H9 (cell line): ENCODE results near the gene NANOG. TPM values are rescaled to one million over a fixed set of nuclear protein-coding genes. Genes with fewer than 3 reads are reported as not detected.

Source experiments
- DNase-seq: peaks from one replicate; pipeline ENCODE4 v3.0.0-alpha.2; 2017
- H2AFZ ChIP-seq: one replicate; pipeline ENCODE4 v1.6.1; 2013; ENCODE audit warnings: mild to moderate bottlenecking, low read length, control low read depth, moderate library complexity
- H2AK5ac ChIP-seq: 2 replicates; pipeline ENCODE4 v1.6.1; 2013; ENCODE audit warnings: low read length, control low read depth, mixed read lengths; ENCODE audit not compliant: insufficient read length
- H2BK120ac ChIP-seq: one replicate; pipeline ENCODE4 v1.6.1; 2013; ENCODE audit warnings: low read depth, mild to moderate bottlenecking, low read length, control low read depth, inconsistent platforms; ENCODE audit not compliant: poor library complexity, severe bottlenecking
- H2BK12ac ChIP-seq: 2 replicates; pipeline ENCODE4 v1.6.1; 2013; ENCODE audit warnings: low read length, control low read depth, mixed read lengths, low read depth; ENCODE audit not compliant: insufficient read length
- H2BK15ac ChIP-seq: 2 replicates; pipeline ENCODE4 v1.6.1; 2013; ENCODE audit warnings: low read depth, low read length, control low read depth
- H2BK20ac ChIP-seq: one replicate; pipeline ENCODE4 v1.6.1; 2013; ENCODE audit warnings: low read depth, mild to moderate bottlenecking, low read length, control low read depth, inconsistent platforms; ENCODE audit not compliant: poor library complexity, severe bottlenecking
- H2BK5ac ChIP-seq: 2 replicates; pipeline ENCODE4 v1.6.1; 2013; ENCODE audit warnings: low read length, control low read depth, mixed read lengths; ENCODE audit not compliant: insufficient read length
- H3K14ac ChIP-seq: 2 replicates; pipeline ENCODE4 v1.6.1; 2013; ENCODE audit warnings: low read length, control low read depth; ENCODE audit not compliant: insufficient read depth
- H3K18ac ChIP-seq: 2 replicates; pipeline ENCODE4 v1.6.1; 2013; ENCODE audit warnings: low read depth, mild to moderate bottlenecking, mixed read lengths, low read length, control low read depth; ENCODE audit not compliant: insufficient read length
- H3K23ac ChIP-seq: 2 replicates; pipeline ENCODE4 v1.6.1; 2013; ENCODE audit warnings: low read length, control low read depth, mixed read lengths, low read depth; ENCODE audit not compliant: insufficient read length
- H3K23me2 ChIP-seq: 2 replicates; pipeline ENCODE4 v1.6.1; 2013; ENCODE audit warnings: low read depth, mild to moderate bottlenecking, mixed read lengths, low read length, control low read depth; ENCODE audit not compliant: insufficient read length, poor library complexity, severe bottlenecking
- H3K27ac ChIP-seq: 2 replicates; pipeline ENCODE4 v1.5.1; 2013; ENCODE audit warnings: low read length, control low read depth, mixed read lengths, low read depth; ENCODE audit not compliant: insufficient read length
- H3K27me3 ChIP-seq: 2 replicates; pipeline ENCODE4 v1.6.1; 2013; ENCODE audit warnings: low read length, control low read depth, inconsistent platforms; ENCODE audit not compliant: insufficient read depth
- H3K4ac ChIP-seq: 2 replicates; pipeline ENCODE4 v1.6.1; 2013; ENCODE audit warnings: low read depth, mild to moderate bottlenecking, control low read depth, inconsistent platforms, low read length, moderate library complexity
- H3K4me1 ChIP-seq: 2 replicates; pipeline ENCODE4 v1.6.1; 2013; ENCODE audit warnings: low read length, control low read depth, inconsistent platforms; ENCODE audit not compliant: insufficient read depth
- H3K4me2 ChIP-seq: 2 replicates; pipeline ENCODE4 v1.6.1; 2013; ENCODE audit warnings: low read length, control low read depth, mixed read lengths; ENCODE audit not compliant: insufficient read length, insufficient read depth
- H3K56ac ChIP-seq: 2 replicates; pipeline ENCODE4 v1.6.1; 2013; ENCODE audit warnings: low read depth, mild to moderate bottlenecking, mixed read lengths, low read length, control low read depth; ENCODE audit not compliant: insufficient read length
- H3K79me1 ChIP-seq: 2 replicates; pipeline ENCODE4 v1.6.1; 2013; ENCODE audit warnings: low read depth, mild to moderate bottlenecking, moderate library complexity, low read length, control low read depth, inconsistent platforms; ENCODE audit not compliant: insufficient read depth, poor library complexity, severe bottlenecking
- H3K79me2 ChIP-seq: 2 replicates; pipeline ENCODE4 v1.6.1; 2013; ENCODE audit warnings: low read length, control low read depth, inconsistent platforms; ENCODE audit not compliant: insufficient read depth
- H3K9ac ChIP-seq: 2 replicates; pipeline ENCODE4 v1.6.1; 2013; ENCODE audit warnings: low read length, control low read depth, mixed read lengths; ENCODE audit not compliant: insufficient read length; ENCODE audit errors: extremely low read depth
- H3K9me3 ChIP-seq: one replicate; pipeline ENCODE4 v1.6.1; 2013; ENCODE audit warnings: low read depth, low read length, inconsistent platforms; ENCODE audit not compliant: control insufficient read depth
- H3T11ph ChIP-seq: one replicate; pipeline ENCODE4 v1.6.1; 2013; ENCODE audit warnings: mild to moderate bottlenecking, low read length, control low read depth, inconsistent platforms
- H4K20me1 ChIP-seq: one replicate; pipeline ENCODE4 v1.6.1; 2013; ENCODE audit not compliant: control insufficient read depth, insufficient read length, insufficient read depth
- H4K5ac ChIP-seq: 2 replicates; pipeline ENCODE4 v1.6.1; 2013; ENCODE audit warnings: low read depth, mild to moderate bottlenecking, mixed read lengths, low read length, control low read depth; ENCODE audit not compliant: insufficient read length
- H4K8ac ChIP-seq: replicated peaks from 2 replicates; pipeline ENCODE4 v1.6.1; 2013; ENCODE audit warnings: low read length, control low read depth, mixed read lengths, low read depth; ENCODE audit not compliant: insufficient read length
- H4K91ac ChIP-seq: 2 replicates; pipeline ENCODE4 v1.6.1; 2013; ENCODE audit warnings: low read depth, mild to moderate bottlenecking, moderate library complexity, mixed read lengths, low read length, control low read depth; ENCODE audit not compliant: insufficient read length
- H3K27ac Mint-ChIP-seq, 3 experiments: 2 replicates in 2 of 3; 3 replicates in 1 of 3; pipeline ENCODE4 v1.8.0; 2020 to 2021; ENCODE audit warnings: mixed read lengths in 3 of 3, mild to moderate bottlenecking in 1 of 3, moderate library complexity in 1 of 3
- H3K27me3 Mint-ChIP-seq: 2 replicates; pipeline ENCODE4 v1.8.0; 2021; ENCODE audit warnings: low read depth, mild to moderate bottlenecking, moderate library complexity, mixed read lengths
- H3K36me3 Mint-ChIP-seq, 3 experiments: 2 replicates in 2 of 3; 3 replicates in 1 of 3; pipeline ENCODE4 v1.8.0; 2020 to 2021; ENCODE audit warnings: low read depth in 3 of 3, mixed read lengths in 3 of 3; ENCODE audit not compliant: insufficient read depth in 1 of 3
- H3K4me1 Mint-ChIP-seq, 2 experiments: 2 replicates each; pipeline ENCODE4 v1.8.0; 2020; ENCODE audit warnings: mixed read lengths in 2 of 2
- H3K4me3 Mint-ChIP-seq, 2 experiments: 2 replicates in 1 of 2; 3 replicates in 1 of 2; pipeline ENCODE4 v1.8.0; 2020 to 2021; ENCODE audit warnings: mild to moderate bottlenecking in 2 of 2, mixed read lengths in 2 of 2, moderate library complexity in 1 of 2
- H3K9me3 Mint-ChIP-seq, 2 experiments: 2 replicates in 1 of 2; 3 replicates in 1 of 2; pipeline ENCODE4 v1.8.0; 2020; ENCODE audit warnings: mild to moderate bottlenecking in 2 of 2, mixed read lengths in 2 of 2, moderate library complexity in 1 of 2
- CTCF ChIP-seq: fragments of 200-600 bp; sonication (generic); conservative IDR thresholded peaks from 3 replicates; pipeline ENCODE4 v1.8.0; 2021; ENCODE audit warnings: antibody characterized with exemption, mild to moderate bottlenecking
- WGBS: extraction: QIAGEN DNeasy Blood & Tissue Kit; methylation state at CpG from one replicate; pipeline ENCODE4 v1.1.7; 2013; ENCODE audit warnings: missing lambda C conversion rate, low lambda C conversion rate, mixed read lengths; ENCODE audit not compliant: insufficient read length; ENCODE audit errors: extremely low coverage; 5-methylcytosine and 5-hydroxymethylcytosine counted together
- total RNA-seq: library from RNA; stranded (reverse); gene quantifications from 2 replicates; pipeline ENCODE4 v1.2.1, GENCODE V29; 2021

The NANOG gene
- total RNA-seq, 1 experiment from 2014 or later = 199 TPM

DNA sequence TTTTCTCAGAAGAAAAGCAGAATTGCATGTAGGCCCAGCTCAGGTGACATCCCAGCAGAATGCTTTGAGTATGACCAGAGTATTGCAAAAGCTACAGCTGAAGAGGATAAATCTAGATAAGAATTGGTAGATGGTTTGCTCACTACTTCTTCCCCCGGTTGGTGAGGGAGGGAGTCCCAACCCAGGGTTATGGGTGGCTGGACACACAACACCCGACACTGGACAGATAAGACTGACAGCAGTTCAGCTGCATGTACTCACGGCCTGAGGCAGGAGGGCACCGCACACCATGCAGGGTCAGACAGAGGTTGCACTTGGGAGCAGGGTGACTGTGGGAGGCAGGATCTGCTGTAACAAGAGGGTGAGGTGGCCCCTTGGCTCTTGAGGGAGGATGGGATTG, 40.4 kb upstream of the NANOG start:
- H2AK5ac ChIP-seq = no peak overlapping the region
- no peak overlapping the region for H4K8ac ChIP-seq
- no peak overlapping the region for H3K27ac ChIP-seq
- H3K4me1 Mint-ChIP-seq = peaks cover 13 to 15% of the 10 kb centered on the region in 2 experiments; a peak in 2 of 4 replicates
- no peak overlapping the region for H4K91ac ChIP-seq
- H2BK5ac ChIP-seq = no peak overlapping the region
- H3K18ac ChIP-seq = no peak overlapping the region
- no peaks in the 10 kb centered on the region for H3K27me3 Mint-ChIP-seq
- H3K27me3 ChIP-seq = no peaks in the 10 kb centered on the region
- H3K4ac ChIP-seq = no peak overlapping the region
- no peaks in the 10 kb centered on the region for H3K79me1 ChIP-seq
- H3K27ac Mint-ChIP-seq = peak overlapping the region; percentile 13 to 84 (median 62); a peak in 3 of 7 replicates
- no peaks in the 10 kb centered on the region for H3K9me3 ChIP-seq
- H3K4me1 ChIP-seq = no peaks in the 10 kb centered on the region
- peaks cover 0 to 12% (median 6%) of the 10 kb centered on the region in 3 experiments; a peak in 5 of 7 replicates for H3K36me3 Mint-ChIP-seq
- H3K4me2 ChIP-seq = no peak overlapping the region
- H3T11ph ChIP-seq = no peak overlapping the region
- H4K5ac ChIP-seq = no peak overlapping the region
- no peak for TF ChIP-seq CTCF
- H3K56ac ChIP-seq = no peak overlapping the region
- no peak overlapping the region for H2AFZ ChIP-seq
- no peak overlapping the region for H2BK12ac ChIP-seq
- H3K14ac ChIP-seq = no peak overlapping the region
- DNase-seq = no peak
- H3K9me3 Mint-ChIP-seq = peaks cover 9 to 19% of the 10 kb centered on the region in 2 experiments; a peak in 4 of 5 replicates
- no peaks in the 10 kb centered on the region for H4K20me1 ChIP-seq
- H2BK20ac ChIP-seq = no peak overlapping the region
- H3K23ac ChIP-seq = no peak overlapping the region
- no peaks in the 10 kb centered on the region for H3K79me2 ChIP-seq
- H2BK15ac ChIP-seq = no peak overlapping the region
- no CpG with 5 or more reads among the region's 4 CpGs for WGBS
- H2BK120ac ChIP-seq = no peak overlapping the region
- H3K4me3 Mint-ChIP-seq = no peak overlapping the region
- H3K23me2 ChIP-seq = no peaks in the 10 kb centered on the region
- no peak overlapping the region for H3K9ac ChIP-seq
